Kidney epithelial cell (primary cell): ENCODE results near the gene ZNF784. TPM values are rescaled to one million over a fixed set of nuclear protein-coding genes. Genes with fewer than 3 reads are reported as not detected.
A peak's percentile ranks its signal among the peaks of the same experiment; 100 is the strongest.

Source experiments
- DNase-seq: peaks from one replicate; pipeline ENCODE4 v3.0.0-alpha.2; 2010; ENCODE audit warnings: low read depth
- H3K27me3 ChIP-seq: 2 replicates; pipeline ENCODE4 v1.6.0; 2011; ENCODE audit warnings: low read length; ENCODE audit not compliant: control insufficient read depth, insufficient read depth
- H3K36me3 ChIP-seq: 2 replicates; pipeline ENCODE4 v1.5.1; 2011; ENCODE audit warnings: low read length; ENCODE audit not compliant: control insufficient read depth, insufficient read depth
- H3K4me3 ChIP-seq: 2 replicates; pipeline ENCODE4 v1.5.1; 2011; ENCODE audit warnings: low read depth, mild to moderate bottlenecking, control low read depth, low read length
- CTCF ChIP-seq: IDR thresholded peaks from 2 replicates; pipeline ENCODE4 v1.5.1; 2011; ENCODE audit warnings: mild to moderate bottlenecking, moderate library complexity, low read length, control low read depth, inconsistent platforms; ENCODE audit not compliant: insufficient read depth, poor library complexity, severe bottlenecking
- total RNA-seq: library from RNA; depleted of rRNA; stranded (reverse); fragments of >200 nt; gene quantifications from 2 replicates; pipeline ENCODE4 v1.2.3, GENCODE V29; 2015

ZNF784 gene
- total RNA-seq, 1 donor from 2014 or later = 3.6 TPM

GRCh38 chr19:55640043-55640576, 15.7 kb upstream of the ZNF784 start:
- DNase-seq = no peak
- Histone ChIP-seq H3K36me3 (no peaks in the 10 kb centered on the region), H3K27me3 (no peaks in the 10 kb centered on the region), H3K4me3 (peak overlapping the region; percentile 68)
- peak; percentile 52 for TF ChIP-seq CTCF

- no peaks in the 10 kb centered on the region for H3K27me3 ChIP-seq
- H3K36me3 ChIP-seq = no peaks in the 10 kb centered on the region
- TF ChIP-seq CTCF = peak; percentile 55
- H3K4me3 ChIP-seq = no peak overlapping the region
- no peak for DNase-seq
Measured at GRCh38 chr19:55638864-55639359, 14.5 kb upstream of the ZNF784 start.

- TF ChIP-seq CTCF = no peak
- Histone ChIP-seq H3K4me3 (no peak overlapping the region), H3K36me3 (no peaks in the 10 kb centered on the region), H3K27me3 (no peaks in the 10 kb centered on the region)
- no peak for DNase-seq
Measured at GRCh38 chr19:55637534-55637933, 13.2 kb upstream of the ZNF784 start.

- no peaks in the 10 kb centered on the region for H3K27me3 ChIP-seq
- H3K4me3 ChIP-seq = no peak overlapping the region
- TF ChIP-seq CTCF = no peak
- no peak for DNase-seq
- H3K36me3 ChIP-seq = no peaks in the 10 kb centered on the region
Measured at GRCh38 chr19:55636723-55637122, 12.4 kb upstream of the ZNF784 start.

GRCh38 chr19:55635856-55636440, 11.6 kb upstream of the ZNF784 start:
- Histone ChIP-seq H3K4me3 (peak overlapping the region; percentile 69), H3K27me3 (no peaks in the 10 kb centered on the region), H3K36me3 (no peaks in the 10 kb centered on the region)
- no peak for DNase-seq
- no peak for TF ChIP-seq CTCF

- no peak for DNase-seq
Measured at GRCh38 chr19:55635334-55635717, 11.0 kb upstream of the ZNF784 start.

More at GRCh38 chr19:55635334-55635717, 11.0 kb upstream of the ZNF784 start:
- TF ChIP-seq CTCF = no peak
- Histone ChIP-seq H3K4me3 (peak overlapping the region; percentile 69), H3K27me3 (no peaks in the 10 kb centered on the region), H3K36me3 (no peaks in the 10 kb centered on the region)
